Measurements from ENCODE around the gene SEMA7A.
"Not testable (repeated sequence)": the region's sequence is repeated elsewhere in the genome, so short reads cannot be mapped to it uniquely, and the experiment has no call there.

Gene SEMA7A

DNA sequence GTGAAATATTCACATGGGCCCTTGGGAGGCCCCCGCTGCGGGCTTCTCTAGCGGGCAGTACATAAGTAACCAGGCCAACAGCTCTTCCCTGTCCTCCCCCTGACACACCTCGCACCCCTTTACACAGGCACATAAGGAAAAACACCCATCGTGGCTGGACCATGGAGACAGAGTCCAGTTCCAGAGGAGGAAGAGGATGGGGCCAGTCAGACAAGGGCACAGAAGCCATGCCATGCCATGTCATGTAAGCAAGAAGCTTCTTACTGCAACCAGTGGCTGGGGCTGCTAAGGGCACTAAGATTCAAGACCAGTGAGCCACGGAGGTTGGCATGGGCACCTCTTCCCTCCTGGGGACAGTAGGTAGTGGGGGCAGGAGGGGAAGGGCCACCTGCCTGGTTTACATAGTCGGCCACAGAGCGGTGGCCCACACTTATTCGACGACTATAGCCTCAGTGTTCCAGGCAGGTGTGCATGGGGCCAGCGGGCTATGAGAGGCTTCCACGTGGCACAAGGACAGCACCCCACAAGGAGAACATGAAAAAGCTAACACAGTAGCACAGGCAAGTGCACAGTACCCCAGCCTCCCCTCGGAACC, 60.6 kb downstream of the SEMA7A start:
- no peak for DNase-seq (ENCODE audit: low spot score)

DNA sequence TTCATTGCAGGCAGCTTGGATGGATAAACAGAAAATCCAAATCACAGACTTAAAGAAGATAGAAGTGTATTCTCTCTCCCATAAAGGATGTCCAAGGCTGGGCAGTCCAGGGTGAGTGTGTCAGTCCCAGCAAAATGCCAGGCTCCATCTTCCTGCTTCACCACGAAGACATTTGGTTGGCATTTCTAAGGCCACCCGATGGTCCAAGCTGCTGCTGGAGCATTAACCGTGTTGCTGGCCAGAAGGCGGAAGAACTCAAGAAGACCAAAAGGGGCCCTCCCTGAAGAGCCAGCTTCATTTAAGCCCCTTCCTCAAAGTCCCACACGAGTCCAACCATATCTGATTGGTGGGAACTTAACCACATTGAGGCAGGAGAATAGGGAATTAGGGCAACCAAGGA, 63.3 kb downstream of the SEMA7A start:
- no peak for DNase-seq (ENCODE audit: low spot score)

DNA sequence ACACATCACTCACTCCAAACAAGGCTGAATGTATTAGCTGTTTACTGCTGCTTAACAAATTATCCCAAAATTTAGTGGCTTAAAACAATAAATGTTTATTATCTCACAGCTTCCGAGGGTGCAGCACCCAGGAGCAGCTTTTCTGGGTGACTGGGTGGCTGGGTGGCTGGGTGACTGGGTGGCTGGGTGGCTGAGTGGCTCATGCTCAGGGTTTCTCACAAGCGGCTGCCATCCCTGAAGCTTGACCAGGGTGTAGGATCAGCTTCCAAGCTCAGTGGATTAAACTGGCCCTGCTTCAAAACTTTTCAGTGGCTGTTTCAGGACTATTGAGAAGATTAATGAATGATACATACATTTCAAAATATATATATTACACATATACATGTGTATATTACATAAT, 64.0 kb downstream of the SEMA7A start:
- DNase-seq (ENCODE audit: low spot score), result no peak

DNA sequence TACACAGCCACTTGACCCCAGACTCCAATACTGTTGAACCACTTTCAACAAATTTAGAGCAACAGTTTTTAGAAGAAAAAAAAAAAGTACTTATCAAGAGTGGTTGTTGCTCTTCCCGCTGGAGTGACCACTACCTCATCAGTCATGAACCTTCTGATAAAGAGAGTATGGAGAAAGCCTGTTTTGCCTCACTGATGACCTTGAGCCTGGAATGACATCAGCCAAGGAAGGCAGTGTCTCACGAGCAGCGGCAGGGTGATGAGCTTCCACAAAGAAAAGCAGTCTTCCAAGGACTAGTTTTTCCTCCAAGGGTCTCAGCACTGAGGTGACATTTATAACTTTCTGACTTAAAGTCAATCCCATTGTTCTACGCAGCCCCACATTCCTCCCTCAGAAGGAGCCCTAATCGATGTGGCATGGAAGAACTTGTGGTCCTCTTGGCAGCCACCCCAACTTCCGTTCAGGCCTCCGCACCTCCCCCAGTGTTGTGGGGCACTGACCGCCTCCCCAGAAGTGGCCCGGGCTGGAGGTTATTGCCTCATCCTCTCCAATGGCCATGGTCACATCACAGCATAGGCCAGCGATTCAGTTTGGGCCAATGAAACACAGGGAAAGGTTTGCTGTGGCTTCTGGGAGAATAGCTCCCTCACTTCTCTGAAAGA, 64.5 kb downstream of the SEMA7A start:
- no peak for DNase-seq (ENCODE audit: low spot score)

DNA sequence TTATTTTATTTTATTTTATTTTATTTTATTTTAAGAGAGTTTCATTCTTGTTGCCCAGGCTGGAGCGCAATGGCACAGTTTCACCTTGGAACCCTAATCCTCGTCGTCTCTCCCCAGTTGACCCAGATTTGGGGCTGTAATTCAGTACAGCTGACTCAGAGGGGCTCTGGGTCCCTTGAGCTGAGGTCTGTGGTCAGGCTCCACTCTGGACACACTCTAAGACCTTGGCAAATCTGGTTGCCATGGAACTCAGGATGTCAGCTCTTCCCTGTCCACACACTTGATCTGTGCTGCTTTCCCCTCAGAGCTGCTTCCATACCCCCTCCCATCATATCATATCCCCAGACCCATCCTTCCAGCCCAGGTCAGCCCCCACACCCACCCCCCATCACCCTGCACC, 65.6 kb downstream of the SEMA7A start:
- DNase-seq (ENCODE audit: low spot score), result no peak

DNA sequence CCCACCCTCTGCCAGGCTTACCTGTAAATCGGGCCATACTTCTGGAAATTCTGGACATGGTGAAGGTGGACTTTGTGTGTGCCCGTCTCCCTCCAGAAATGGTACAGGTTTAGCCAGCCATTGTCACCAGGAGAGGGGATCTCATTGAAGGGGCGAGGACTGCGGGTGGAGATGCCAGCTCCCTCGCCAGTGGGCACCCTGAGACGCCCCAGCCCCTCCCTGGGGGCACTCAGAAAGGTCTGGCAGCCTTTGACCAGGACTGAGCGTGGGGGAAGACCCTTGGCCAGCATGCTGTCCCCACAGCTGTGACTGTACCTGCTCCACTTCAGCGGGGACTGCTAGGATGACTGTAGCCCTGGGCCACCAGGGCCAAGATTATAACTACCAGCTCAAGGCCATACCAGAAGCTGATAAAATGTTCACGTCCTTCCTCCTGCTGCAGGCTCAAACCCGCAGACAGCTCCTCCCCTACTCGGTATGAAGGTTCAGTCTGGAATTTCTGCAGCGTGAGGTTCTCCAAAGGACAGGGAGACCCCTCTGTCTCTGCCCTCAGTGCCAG, 66.4 kb downstream of the SEMA7A start, which contains the start of gene CYP11A1:
CYP11A1 (minus strand) TSS at position 351 of the 559 bp plus-strand sequence; CDS start at position 290, 61 bp downstream.
- DNase-seq (ENCODE audit: low spot score), result no peak

DNA sequence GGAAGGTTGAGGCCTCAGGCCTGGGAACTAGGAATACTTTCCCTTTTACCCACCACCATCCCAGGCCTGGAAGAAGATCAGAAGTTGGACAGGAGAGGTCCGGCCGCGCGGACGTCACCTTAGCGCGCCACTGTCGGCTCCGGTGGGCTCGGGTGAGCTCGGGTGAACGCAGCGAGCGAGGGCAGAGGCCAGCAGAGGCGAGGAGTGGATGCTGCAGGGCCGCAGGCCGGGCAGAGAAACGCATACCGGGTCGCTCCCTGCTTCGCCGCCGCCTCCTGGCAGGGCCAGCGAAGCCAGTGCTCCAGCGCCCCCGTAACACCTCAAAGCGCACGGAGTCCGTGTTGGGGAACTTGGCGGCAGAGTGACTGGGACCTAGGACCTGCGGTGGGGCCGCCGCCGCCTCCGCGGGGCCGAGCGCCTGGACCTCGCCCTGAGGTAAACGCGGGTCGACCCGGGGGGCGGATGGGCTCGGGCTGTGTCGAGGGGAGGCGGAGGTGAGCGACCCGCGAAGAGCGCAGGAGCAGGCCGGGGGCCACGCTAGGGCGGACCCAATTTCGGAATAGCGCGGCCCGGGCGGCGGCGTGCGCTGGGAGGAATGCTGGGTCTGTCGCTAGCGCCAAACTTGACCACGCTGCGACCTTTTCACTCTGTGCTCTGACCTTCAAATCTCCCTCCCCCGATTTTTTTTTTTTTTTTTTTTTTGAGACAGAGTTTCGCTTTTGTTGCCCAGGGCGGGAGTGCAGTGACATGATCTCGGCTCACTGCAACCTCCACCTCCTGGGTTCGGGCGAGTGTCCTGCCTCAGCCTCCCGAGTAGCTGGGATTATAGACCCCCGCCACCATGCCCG, 67.9 kb downstream of the SEMA7A start:
- no peak for DNase-seq (ENCODE audit: low spot score)

DNA sequence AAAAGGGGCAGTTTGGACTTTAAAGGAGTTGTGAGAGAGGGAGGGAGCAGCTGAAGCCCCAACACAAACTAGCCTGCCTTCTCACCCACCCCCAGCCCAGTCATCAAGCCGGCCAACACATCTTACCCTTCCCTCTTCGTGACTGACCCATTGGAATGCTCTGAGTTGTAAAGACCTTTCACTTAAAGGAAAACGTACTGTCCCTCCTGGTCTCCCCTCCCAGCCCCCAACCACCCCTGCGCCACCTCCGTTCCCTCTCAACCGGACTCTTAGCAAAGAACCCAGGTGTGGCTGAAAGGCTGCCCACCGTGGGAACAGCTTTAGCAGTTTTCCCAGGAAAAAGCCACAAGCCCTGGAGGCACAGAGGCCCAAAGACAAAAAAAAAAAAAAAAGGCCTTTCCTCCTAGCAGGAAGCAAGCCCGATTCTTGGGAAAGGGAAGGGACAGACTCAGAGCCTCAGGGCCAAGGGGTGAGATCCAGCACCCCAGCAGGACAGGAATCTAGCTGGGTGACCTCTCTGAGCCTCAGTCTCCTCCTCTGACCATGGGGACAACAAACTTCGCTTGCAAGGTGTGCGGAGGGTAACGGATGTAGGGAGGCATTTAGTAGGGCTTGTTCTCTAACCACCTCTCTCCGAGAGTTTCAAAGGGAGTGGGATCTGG, 68.7 kb downstream of the SEMA7A start:
- DNase-seq (ENCODE audit: low spot score), result no peak

DNA sequence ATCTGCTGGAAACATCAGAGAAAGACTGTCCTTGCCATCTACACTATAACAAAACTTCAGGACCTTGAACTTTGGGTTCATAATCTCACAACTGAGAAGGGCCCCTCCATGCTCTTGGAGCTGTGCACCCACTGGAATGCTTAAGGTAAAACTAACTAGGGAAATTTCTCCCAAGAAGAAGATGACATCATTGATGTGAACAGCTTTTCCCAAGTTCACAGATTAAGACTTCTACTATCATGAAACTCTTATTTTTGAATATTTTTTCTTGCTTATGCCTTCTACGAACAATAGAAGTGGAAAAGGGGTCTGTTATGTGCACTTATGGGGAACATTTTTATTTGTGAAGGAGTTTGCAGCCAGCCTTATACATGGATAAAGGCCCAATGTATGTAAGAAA, 71.3 kb downstream of the SEMA7A start:
- no peak for DNase-seq (ENCODE audit: low spot score)

DNA sequence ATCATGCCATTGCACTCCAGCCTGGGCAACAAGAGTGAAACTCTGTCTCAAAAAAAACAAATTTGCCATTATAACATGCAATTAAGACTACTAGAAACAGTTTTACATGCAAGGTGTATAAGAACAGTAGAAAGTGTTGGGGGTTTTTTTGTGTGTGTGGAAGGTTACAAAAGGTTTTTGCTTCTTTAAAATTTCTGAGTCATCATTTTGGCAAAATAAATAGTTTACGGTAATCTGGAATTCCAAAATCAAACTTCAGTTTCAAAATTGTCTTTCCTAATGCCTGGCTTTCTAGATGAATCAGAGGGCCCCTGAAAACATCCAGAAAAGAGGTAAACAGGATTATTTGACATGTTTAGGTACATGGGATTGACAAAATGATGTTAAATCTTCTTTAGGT, 72.9 kb downstream of the SEMA7A start:
- DNase-seq (ENCODE audit: low spot score), result not testable (repeated sequence)

DNA sequence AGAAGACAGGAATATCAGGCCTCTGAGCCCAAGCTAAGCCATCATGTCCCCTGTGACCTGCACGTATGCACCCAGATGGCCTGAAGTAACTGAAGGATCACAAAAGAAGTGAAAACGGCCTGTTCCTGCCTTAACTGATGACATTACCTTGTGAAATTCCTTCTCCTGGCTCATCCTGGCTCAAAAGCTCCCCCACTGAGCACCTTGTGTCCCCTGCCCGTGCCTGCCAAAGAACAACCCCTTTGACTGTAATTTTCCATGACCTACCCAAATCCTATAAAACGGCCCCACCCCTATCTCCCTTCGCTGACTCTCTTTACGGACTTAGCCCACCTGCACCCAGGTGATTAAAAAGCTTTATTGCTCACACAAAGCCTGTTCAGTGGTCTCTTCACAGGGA, 74.4 kb downstream of the SEMA7A start:
- DNase-seq (ENCODE audit: low spot score), result not testable (repeated sequence)
